GM18520 (cell line): ENCODE results near the gene NRF1.
"Not testable (repeated sequence)": the region's sequence is repeated elsewhere in the genome, so short reads cannot be mapped to it uniquely, and the experiment has no call there.

Experiments used
- ATAC-seq: cut with Tn5 transposase; IDR thresholded peaks from one replicate; pipeline ENCODE4 v1.9.1; 2021; ENCODE audit not compliant: unreplicated experiment

NRF1 gene

DNA sequence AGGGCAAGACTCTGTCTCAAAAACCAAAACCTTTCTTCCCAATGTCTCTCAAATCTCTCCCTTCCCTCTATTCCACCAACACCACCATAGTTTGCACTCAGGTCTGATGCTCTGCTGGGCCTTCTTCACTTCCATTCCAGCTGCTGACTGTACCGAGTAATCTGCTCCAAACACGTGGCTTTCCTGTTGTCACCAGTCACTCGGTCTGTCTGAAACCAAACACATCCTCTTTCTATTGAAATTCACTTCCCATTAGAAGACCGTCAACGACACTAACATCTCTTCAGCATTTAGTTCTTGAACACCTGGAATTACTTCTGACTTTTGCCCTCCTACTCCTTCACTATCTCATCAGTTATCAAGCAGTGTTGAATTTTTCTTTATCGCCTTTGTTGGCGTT is 4.7 kb upstream of the NRF1 start:
- no peak for ATAC-seq

DNA sequence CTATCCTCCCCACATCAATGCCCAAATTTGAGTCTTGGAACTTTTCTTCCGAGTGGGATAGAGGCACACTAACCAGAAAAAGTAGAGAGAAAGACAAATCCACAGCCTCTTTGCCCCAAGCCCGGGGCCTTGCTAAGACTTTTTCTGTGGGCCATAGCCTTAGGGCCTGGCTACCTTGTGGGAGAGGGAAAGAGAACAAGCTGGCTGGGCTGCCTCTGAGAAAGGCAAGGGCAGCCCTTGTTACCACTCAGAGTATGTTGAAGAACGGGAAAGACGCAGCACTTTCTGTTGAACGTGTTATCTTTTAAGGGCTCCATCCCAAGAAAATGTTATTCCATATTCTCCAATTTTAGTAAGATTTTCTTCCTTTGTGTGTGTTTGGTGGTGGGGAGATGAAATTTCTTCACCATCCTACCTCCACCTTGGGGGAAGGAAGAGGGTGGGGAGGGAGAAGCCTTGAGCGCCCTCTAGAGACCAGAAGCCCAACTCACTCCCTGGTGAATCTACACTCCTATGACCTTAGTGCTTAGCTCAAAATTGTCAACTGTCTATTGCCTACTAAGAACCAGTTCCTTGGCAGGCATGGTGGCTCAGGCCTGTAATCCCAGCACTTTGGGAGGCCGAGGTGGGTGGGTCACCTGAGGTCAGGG is 3.9 kb upstream of the NRF1 start:
- no peak for ATAC-seq

DNA sequence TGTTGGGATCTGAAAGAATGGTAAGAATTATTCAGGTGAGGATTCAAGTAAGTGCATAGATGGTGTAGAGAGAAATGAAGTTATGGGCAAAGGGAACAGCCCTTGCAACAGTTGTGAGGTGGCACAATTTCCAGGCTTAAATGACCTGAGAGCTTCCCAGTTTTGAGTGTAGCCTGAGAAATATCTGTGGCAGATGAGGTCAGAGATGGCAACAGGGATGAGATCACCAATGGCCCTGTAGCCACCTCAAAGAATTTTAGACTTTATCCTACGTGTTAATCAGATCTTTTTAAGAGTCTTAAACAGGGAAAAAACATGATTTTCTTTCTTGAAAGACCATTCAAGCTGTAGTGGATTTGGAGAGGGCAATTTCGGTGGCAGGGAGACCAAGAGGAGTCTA is 1.9 kb upstream of the NRF1 start:
- ATAC-seq: no peak

DNA sequence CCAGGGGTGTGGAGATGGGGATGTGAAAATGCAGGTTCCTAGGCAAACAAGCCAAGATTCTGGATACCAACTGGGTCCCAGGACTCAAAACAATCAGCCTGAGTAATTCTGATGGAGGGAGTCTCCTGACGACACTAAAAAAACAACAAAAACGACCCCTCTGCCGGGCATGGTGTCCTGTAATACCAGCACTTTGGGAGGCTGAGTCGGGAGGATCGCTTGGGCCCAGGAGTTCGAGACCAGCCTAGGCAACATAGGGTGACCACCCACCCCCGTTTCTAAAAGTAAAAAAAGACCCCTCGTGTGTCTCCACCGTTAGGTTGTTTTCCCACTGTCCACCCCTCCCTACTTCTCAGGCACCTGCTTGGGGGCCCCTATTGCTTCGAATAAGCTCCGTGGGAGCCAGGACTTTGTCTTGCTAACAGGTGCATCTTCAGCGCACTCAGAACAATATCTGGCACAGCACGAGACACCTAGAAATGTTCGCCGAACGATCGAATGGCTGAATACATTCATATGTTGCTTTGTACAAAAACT is 743 bp upstream of the NRF1 start:
- no peak for ATAC-seq

GRCh38 chr7:129612112-129613015 is 844 bp downstream of the NRF1 start:
- ATAC-seq: no peak

DNA sequence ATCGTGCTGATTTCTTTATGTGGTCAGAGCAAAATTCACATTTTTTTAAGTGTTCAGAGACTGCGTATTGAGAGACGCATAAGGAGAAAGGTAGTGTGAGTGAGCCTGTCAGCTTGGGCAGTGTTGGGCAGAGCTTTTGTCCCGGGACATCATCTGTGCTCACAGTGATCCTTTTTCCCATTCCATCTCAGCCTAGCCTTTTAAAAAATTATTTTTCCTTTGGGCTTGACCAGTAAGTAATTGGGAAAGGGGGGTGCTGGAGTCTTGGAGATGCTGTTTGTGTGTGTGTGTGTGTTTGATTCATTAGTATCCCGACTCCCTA is 1.5 kb downstream of the NRF1 start:
- ATAC-seq: no peak

- ATAC-seq: peak; percentile 42
Observed at GRCh38 chr7:129615018-129615417, 3.5 kb downstream of the NRF1 start.

- no peak for ATAC-seq
Observed at GRCh38 chr7:129616530-129616929, 5.0 kb downstream of the NRF1 start.

GRCh38 chr7:129617178-129617577 is 5.7 kb downstream of the NRF1 start:
- no peak for ATAC-seq

- no peak for ATAC-seq
Observed at GRCh38 chr7:129617652-129618051, 6.1 kb downstream of the NRF1 start.

DNA sequence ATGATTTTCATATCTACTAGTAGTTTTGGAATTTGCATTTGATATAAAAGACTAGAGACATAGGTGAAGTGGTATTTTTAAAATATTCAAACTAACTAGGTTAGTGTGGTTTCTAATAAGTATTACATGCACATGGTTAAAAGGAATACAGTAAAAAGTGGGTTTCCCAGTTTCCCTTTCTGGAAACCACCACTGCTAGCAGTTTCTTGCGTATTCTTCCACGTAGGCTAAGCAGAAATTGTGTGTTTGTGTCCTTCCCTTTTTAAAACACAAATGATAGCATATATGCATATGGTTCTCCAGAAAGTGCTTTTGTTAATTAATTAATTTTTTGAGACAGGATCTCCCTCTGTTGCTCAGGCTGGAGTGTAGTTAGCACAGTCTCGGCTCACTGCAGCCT is 15.4 kb downstream of the NRF1 start:
- no peak for ATAC-seq

DNA sequence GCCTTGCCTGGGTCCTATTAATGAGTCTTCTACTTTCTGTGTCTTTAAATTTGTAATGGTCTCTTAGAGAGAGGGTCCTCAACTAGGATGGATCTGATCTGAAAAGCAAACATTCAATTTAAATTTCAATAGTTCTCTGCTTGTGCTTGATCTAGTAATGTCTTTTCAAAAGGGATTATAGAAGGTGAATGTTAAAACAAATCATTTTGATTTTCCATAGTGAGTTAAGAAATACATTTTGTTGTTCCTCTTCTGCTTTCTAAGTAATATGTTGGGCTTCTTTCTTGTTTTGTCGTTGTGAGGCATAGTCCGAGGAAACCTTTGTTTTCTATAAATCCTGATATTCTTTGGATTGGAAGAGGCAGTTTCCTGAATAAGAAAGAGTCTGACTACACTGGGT is 18.8 kb downstream of the NRF1 start:
- ATAC-seq: no peak

- no peak for ATAC-seq
Observed at GRCh38 chr7:129634361-129635034, 23.0 kb downstream of the NRF1 start.

GRCh38 chr7:129635300-129636029 is 23.9 kb downstream of the NRF1 start:
- peak; percentile 67 for ATAC-seq

DNA sequence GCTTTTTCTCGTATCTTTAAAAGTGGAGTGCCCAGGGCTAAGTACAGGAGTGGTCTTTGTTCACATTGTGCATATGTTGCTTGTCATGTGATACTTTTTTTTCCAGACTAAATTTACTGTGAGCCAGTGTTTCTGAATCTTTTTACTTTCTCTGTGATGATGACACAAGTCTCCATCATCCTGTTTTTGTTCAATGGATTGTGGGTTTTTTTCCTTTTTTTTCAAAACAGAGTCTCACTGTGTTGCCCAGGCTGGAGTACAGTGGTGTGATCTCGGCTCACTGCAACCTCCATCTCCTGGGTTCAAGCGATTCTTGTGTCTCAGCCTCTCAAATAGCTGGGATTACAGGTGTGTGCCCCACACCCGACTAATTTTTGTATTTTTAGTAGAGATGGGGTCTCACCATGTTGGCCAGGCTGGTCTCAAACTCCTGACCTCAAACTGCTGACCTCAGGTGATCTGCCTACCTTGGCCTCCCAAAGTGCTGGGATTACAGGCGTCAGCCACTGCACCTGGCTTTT is 24.6 kb downstream of the NRF1 start:
- not testable (repeated sequence) for ATAC-seq

- ATAC-seq: no peak
Observed at GRCh38 chr7:129636641-129637040, 25.1 kb downstream of the NRF1 start.

- ATAC-seq: no peak
Observed at GRCh38 chr7:129640400-129640799, 28.9 kb downstream of the NRF1 start.

- ATAC-seq: no peak
Observed at GRCh38 chr7:129642871-129643549, 31.5 kb downstream of the NRF1 start.

DNA sequence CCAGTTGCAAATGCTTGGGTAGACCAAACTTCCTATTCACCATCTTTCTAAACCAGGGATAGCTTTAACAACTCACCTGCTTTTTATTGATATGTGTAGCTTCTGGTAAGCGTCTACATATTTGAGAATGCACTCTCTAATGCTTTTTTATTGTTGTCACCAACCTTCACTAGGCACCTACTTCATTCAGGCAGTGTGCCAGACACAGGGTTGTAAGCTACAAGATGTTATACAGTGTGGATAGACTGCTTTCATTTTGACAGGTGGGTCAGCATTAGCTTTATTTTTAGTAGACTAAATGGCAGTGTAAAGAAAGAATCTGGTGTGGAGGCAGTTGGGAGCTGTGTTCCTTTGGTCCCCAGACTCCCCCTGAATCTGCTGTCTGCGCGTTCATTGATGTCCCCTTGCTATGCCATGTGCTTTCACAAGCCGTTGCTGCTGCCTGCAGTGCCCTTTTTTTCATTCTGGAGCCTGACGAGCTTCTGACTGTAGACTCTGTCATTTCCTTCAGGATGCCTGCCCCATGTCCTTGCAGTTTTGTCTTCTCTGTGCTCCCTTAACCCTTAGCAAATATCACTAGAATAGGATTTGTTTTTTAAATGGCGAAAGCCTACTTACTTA is 32.1 kb downstream of the NRF1 start:
- ATAC-seq: no peak
